Measurements from ENCODE around the gene PPIL1. TPM values are rescaled to one million over a fixed set of nuclear protein-coding genes. Genes with fewer than 3 reads are reported as not detected.
"Not testable (repeated sequence)": the region's sequence is repeated elsewhere in the genome, so short reads cannot be mapped to it uniquely, and the experiment has no call there.

PPIL1 gene
- total RNA-seq, 1 experiment from 2014 or later, result 56.7 TPM

DNA sequence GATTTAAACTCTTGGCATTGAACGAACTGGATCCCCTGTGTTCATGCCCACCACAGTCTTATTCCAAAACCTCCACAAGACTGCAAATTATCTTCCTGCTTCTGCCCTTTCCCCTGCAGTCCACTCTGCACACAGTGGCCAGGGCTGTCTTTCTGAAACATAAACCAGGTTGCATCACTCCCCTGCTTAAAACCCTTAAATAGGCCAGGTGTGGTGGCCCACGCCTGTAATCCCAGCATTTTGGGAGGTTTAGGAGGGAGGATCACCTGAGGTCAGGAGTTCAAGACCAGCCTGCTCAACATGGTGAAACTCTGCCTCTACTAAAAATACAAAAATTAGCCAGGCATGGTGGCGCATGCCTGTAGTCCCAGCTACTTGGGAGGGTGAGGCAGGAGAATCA is 61.6 kb downstream of the PPIL1 start:
- DNase-seq (ENCODE audit: low read depth, low spot score); in situ Hi-C loops (cut with HindIII; ENCODE audit: low pct_unique_long_range_greater_than_20kb, low sequenced_read_pairs): not testable (repeated sequence)

DNA sequence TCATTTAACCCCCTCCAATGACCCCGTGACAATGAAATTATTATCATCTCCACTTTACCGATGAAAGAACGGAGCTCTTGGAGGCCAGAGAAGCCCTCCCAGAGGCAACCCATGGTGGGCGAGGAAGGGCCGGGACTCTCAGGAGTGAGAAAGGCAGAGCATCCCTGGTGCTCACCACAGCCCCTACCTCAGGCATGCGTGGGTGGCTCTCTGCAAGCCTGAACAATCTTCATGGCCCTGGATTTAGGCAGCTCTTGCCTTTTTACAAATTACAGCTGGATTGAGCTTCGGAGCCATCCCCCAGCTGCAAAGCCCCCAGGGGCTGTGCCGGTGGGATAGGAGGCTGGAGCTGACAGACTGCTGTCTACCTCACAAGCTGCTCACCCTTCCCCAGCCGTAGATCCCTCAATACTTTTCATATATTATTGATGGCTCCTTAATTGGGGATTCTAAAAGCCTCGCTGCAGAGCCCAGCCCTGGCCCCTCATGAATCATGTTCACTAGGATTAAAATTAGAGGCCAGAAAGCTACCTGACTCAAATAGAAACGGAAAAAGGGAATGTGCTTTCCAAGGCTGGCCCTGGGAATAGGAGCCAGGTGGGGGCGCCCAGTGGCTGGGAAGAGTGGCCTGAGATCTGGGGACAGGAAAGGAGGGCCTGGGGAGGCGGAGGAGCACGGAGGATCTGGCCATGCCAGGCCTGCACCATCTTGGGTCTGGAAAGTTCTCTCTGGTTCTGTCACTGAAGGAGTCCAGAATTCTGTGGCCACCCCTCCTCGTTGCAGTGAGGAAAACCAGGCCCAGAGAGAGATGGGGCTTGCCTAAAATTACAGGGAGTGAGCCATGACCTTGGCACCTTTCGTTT is 64.4 kb downstream of the PPIL1 start:
- peak; percentile 56 for DNase-seq (ENCODE audit: low read depth, low spot score)
- in situ Hi-C loops (cut with HindIII; ENCODE audit: low pct_unique_long_range_greater_than_20kb, low sequenced_read_pairs), result no loop called here

DNA sequence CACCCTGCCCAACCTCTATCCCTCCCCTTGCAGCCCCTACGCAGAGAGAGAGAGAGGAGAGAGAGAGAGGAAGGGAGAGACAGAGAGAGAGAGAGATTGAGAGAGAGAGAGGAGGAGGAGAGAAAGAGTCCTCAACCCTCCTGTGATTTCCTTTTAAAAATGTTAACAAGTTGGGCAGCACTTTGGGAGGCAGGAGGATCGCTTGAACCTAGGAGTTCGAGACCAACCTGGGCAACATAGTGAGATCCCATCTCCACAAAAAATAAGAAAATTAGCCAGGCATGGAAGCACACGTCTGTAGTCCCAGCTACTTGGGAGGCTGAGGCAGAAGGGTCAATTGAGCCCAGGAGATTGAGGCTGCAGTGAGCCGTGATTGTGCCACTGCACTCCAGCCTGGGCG is 65.4 kb downstream of the PPIL1 start:
- in situ Hi-C loops (cut with HindIII; ENCODE audit: low pct_unique_long_range_greater_than_20kb, low sequenced_read_pairs), result no loop called here

DNA sequence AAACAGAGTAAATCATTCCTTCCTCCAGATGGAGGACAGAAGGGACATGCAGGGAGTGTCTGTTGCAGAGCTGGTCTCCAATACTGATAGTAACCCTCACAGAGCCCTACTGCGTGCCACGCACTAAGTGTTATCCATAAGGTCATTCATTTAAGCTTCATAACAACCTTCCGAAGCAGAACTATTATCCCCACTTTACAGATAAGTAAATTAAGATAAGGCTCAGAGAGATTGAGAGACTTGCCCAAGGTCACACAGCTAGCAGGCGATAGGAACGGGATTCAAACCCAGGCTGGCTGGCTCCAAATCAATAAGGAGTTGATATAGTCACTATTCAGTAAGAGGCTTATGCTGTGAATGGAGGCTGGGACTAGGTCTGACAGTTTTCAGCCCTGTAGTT is 66.0 kb downstream of the PPIL1 start:
- in situ Hi-C loops (cut with HindIII; ENCODE audit: low pct_unique_long_range_greater_than_20kb, low sequenced_read_pairs), result no loop called here
- DNase-seq (ENCODE audit: low read depth, low spot score), result no peak

More for the DNA sequence above, 65.4 kb downstream of the PPIL1 start:
- no peak for DNase-seq (ENCODE audit: low read depth, low spot score)

GRCh38 chr6:36807750-36808149 is 66.9 kb downstream of the PPIL1 start:
- no peak for DNase-seq (ENCODE audit: low read depth, low spot score)
- in situ Hi-C loops (cut with HindIII; ENCODE audit: low pct_unique_long_range_greater_than_20kb, low sequenced_read_pairs), result no loop called here

- in situ Hi-C loops (cut with HindIII; ENCODE audit: low pct_unique_long_range_greater_than_20kb, low sequenced_read_pairs), result no loop called here
- no peak for DNase-seq (ENCODE audit: low read depth, low spot score)
These were observed 67.5 kb downstream of the PPIL1 start for GRCh38 chr6:36807143-36807542.

- in situ Hi-C loops (cut with HindIII; ENCODE audit: low pct_unique_long_range_greater_than_20kb, low sequenced_read_pairs), result no loop called here
- no peak for DNase-seq (ENCODE audit: low read depth, low spot score)
These were observed 68.7 kb downstream of the PPIL1 start for GRCh38 chr6:36805917-36806316.

DNA sequence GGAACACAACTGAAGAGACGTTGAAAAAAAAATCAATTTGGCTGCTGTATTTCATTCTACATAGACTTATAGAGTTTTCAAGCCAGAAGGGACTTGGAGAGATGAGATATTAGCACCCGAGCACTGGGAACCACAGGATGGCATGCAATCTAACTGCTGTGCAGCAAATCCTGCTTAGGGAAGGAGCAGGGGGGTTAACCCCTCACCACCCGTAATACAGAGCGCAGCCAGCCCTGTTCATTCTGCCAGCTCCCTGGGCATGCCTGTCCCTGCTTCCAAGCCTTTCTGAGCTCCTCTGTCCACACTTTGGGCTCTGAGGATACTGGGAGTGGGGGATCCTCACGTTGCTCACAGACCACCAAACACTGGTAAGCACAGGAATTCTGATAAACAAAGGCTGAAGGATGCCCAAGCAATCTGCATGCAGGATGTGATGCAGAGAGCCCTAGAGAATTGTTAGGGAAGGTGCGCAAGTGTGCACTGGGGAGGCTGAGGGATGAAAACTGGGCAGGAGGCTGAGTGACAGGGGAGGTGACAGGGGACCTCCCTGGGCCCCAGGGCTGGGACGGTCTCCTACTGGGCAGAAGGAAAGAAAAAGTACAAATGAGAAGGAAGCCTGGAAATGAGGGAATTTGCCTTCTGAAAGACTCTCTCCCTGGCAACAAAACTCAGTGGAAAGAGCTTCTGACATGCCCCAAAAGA is 69.4 kb downstream of the PPIL1 start:
- DNase-seq (ENCODE audit: low read depth, low spot score), result no peak
- in situ Hi-C loops (cut with HindIII; ENCODE audit: low pct_unique_long_range_greater_than_20kb, low sequenced_read_pairs), result no loop called here

Other genes starting within 250 kb of the PPIL1 start
- 65.0 and 68.0 TPM in 2 replicates for gene CDKN1A, start 196.1 kb downstream of the PPIL1 start, total RNA-seq (2014; rRNA removed; shearing (Covaris generic))
- not detected in 2 replicates for gene RAB44, start 177.0 kb downstream of the PPIL1 start, total RNA-seq (2014; rRNA removed; shearing (Covaris generic))
- gene CPNE5, start 35.4 kb downstream of the PPIL1 start, total RNA-seq (2014; rRNA removed; shearing (Covaris generic)), result 0.63 TPM in 1 of 2 replicates, not detected in the other
- gene C6orf89, start 11.1 kb upstream of the PPIL1 start, total RNA-seq (2014; rRNA removed; shearing (Covaris generic)), result 47.0 and 55.9 TPM in 2 replicates
- gene PI16, start 79.9 kb upstream of the PPIL1 start, total RNA-seq (2014; rRNA removed; shearing (Covaris generic)), result not detected in 2 replicates
- 214 and 222 TPM in 2 replicates for gene MTCH1, start 111.4 kb upstream of the PPIL1 start, total RNA-seq (2014; rRNA removed; shearing (Covaris generic))
- gene FGD2, start 130.9 kb upstream of the PPIL1 start, total RNA-seq (2014; rRNA removed; shearing (Covaris generic)), result 0.08 TPM in 1 of 2 replicates, not detected in the other

Measured in SK-MEL-5 (cell line).